ENCODE measurements around the gene PNMA8A.
A peak's percentile ranks its signal among the peaks of the same experiment; 100 is the strongest.

The PNMA8A gene

DNA sequence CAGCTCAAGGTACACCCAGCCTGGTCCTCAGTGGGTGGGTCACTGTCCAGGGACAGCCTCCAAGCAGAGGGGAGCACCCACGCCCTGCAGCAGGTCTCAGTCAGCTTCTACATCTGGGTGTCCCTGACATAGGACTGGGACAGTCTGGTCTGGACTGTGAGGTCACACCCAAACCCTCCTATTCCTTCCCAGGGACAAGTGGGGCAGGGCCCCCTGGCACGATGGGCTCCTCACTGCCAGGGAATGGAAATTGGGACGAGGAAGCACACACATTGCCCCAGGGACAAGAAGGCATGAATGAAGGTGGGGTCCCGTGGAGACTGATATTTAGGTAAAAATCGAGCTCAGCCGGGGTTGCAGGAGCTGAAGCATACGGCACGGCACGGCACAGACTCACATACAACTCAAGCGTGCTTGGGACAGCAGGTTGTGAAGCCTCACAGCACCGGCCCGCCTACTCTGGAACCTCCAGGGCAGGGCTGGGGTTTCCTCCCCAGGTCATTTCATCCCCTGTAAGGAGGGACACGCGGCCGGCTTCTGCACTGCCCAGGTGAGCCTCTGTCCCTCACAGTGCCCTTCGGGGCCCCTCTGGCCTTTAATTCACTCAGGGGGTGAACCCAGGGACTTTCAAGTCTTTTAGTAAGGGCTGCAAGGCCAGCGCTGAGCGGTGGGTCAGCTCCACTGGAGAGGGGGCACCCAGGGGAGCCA lies 20.8 kb upstream of the PNMA8A start:
- DNase-seq, result peak in 1 of 2 experiments; percentile 28

DNA sequence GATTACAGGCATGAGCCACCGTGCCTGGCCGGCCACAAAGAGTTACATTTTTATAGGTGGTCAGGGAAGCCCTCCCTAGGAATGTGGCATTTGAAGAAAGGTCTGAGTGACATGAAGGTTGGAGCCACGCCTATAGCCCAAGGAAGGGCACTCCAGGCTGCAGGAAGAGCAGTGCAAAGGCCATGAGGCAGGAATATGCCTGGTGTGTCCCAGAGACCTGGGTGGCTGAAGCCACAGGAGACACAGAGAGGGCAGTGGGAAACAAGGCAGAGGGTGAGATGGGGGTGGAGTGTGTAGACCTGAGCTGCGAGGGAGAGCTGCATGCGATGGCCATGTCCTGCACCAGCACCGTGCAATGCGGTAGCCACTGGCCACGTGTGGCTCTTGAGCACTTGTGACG lies 19.4 kb upstream of the PNMA8A start:
- DNase-seq, result no peak

DNA sequence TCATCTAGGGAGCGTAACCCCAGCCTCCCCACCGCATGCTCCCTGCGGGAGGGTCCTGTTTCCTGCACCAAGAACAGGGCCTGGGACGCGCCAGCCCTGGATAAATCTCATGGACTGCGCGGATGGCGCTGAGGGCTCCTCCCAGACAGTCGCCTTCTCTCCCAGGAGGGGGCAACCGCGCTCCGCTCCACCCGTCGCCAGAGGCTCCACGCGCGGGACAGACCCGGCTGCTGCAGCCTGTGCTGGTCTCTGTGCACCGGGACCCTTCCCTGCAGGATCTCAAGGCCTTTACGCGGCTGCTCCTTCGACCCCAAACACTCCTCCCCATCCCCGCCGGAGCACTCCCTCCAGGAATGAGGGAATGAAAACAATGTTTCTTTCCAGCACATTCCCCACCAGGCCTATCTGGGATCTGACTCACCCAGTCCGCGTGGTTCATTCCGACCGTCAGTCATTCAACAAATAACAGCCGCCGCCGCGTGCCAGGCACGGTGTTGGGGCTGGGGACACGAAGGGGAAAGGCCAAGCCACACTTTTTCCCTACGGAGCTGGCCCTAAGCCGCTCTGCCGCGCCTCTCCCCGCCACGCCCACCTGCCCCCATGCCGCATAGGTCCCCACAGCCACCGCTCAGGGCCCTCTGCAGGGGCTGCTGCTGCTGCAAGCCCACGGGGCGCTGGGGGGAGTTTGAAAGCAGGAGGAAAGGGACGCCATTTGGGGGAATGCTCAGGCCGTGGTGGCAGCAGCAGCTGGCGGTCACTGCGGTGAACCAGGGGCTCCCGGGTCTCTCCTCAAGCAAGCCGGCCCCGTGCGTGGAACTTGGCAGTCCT lies 18.3 kb upstream of the PNMA8A start:
- peak; percentile 22 to 34 for DNase-seq

DNA sequence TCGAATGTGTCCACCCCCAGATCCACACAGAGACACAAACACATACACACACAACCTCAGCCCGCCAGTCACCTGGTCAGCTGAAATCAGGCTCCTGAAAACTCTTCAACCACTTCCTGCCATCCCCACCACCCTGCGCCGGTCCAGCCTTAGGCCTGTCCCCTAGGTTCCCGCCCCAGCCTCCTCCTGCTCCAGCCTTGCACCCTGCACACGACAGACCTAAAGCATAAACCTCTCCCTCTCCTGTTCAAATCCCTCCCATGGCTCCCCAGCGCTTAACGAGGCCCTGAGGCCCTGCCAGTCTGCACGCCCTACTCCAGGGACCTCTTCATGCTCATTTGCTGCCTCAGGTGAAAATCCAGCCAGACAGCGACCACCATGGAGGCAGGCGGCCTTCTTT lies 17.2 kb upstream of the PNMA8A start:
- DNase-seq, result peak in 1 of 2 experiments; percentile 27

GRCh38 chr19:46487802-46488445 lies 16.6 kb upstream of the PNMA8A start:
- peak; percentile 90 to 91 for DNase-seq

DNA sequence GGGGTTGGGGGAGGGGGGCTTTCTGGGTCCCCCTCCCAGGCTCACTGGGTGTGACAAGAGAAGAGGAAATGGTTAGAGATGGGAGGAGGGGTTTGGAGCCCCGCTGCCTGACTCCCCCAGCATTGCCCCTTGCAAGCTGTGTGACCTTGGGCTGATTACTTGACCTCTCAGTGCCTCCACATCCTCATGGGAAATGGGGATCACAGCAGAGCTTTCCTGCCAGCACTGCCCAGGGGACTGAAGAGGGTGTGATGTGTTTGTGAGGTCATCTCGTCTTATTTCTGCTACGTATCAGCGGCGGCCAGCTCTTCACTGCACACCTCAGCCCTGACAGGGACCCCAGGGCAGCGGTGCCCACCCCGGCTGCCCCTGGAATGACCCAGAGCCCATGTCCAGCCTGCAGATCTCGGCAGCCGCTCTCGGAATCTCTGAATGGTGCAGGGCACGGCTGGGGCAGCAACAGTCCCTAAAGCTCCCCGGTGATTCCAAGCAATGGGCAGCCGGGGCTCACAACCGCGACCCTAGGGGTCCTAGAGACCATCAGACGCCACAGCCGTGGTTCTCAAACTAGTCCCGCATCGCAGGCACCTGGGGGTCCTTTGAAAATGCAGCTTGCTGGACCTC lies 15.9 kb upstream of the PNMA8A start:
- DNase-seq, result no peak

DNA sequence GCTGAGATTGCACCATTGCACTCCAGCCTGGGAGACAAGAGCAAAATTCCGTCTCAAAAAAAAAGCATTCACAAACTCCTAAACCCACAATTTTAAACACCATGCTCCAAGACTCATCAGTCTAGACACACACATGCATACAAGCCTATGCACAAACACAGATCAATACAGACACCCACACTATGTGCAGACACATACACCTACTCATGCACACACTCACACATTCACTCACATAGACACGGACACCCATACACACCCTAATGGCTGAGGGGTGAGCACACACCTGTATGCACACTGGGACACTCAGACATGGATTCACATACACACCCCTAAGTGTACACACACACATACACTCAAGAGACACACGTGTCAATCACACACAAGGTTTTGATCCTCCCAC lies 15.0 kb upstream of the PNMA8A start:
- no peak for DNase-seq

- no peak for DNase-seq
Observed at GRCh38 chr19:46484656-46485055, 13.3 kb upstream of the PNMA8A start.

DNA sequence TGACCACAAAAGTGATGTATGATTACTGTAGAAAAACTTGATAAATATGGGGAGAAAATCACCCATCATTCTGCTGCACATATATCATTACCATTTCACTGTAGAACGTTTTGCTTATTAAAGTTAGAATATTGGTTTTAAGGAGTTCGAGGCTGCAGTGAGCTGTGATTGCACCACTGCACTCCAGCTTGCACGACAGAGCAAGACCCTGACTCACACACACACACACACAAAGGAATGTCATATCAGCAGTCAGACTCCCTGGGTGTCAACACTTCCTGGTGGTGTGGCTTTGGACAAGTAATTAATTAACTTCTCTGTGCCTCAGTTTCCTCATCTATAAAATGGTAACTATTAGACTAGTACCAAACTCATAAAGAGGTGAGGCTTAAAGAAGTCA lies 11.3 kb upstream of the PNMA8A start:
- no peak for DNase-seq

DNA sequence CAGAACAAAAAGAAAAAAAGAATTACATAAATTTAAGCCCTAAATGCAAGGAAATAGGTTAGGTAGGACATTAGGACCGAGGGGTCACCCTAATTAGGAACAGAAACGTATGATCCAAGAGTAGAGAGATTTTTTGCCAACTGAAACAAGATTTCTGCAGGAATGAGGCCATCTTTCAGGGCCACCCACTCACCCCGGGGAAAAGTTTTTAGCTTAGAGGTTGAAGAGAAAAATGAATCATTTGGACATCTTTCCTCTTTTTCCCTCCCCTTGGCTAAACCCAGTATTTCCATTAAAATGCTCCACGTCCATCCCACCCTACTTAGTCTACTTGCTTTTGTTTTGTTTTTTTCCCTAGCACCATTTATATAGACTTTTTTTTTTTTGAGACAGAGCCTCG lies 10.6 kb upstream of the PNMA8A start:
- DNase-seq, result no peak

GRCh38 chr19:46481223-46481848 lies 10.0 kb upstream of the PNMA8A start:
- no peak for DNase-seq

DNA sequence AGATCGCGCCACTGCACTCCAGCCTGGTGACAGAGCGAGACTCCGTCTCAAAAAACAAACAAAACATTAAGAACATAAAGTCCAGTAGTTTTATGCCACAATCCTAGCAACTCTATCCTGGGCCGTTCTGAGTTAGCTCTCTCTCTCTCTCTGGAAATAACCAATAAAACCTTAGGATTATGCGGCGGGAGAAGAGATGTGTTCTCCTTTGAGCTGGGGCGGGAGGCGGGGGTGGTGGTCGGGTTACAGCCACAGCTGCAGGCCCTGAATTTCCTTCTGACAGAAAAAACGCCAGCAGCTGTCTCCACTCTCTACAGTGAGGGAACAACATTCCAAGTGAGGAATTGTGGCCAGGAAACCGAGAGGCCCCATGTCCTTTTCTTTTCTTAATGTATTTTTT lies 9.1 kb upstream of the PNMA8A start:
- no peak for DNase-seq

- DNase-seq, result peak in 1 of 2 experiments; percentile 31
Observed at GRCh38 chr19:46478356-46478986, 7.1 kb upstream of the PNMA8A start.

DNA sequence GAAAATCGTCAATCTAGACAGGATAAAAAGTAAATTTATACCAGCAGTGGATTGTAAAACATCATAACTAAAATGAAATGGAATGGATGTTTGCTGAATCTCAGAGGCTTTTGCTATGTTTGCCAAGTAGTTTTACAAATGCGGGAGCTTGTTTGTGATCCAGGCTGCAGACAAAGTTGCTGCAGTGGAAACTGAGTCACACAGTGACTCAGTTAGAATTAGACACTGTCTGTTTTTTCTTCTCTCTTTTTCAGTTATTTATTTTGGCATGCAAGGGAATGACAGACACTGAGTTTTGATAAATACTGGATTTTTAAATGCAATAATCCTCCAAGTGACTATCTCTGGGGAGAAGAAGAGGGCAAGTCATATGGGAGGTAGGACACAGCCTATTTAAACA lies 4.6 kb upstream of the PNMA8A start:
- DNase-seq, result no peak

DNA sequence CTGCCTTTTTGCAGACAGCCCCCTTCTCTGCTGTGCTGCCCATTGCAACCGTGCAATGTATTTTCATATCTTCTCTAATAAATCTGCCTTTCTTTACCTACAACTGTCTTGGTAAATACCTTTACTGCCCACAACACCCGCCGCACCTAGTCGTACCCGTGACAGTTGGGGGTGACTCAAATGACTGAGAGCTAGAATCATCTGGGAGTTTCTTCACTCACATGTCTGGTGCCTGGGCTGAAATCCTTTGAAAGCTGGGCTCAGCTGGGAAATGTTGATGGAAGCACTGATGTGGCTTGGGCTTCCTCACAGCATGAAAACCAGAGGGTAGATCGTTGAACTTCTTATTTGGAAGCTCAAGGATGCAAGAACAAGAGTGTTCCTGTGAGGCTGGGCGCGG lies 2.8 kb upstream of the PNMA8A start:
- DNase-seq, result no peak

- no peak for DNase-seq
Observed at GRCh38 chr19:46472592-46472991, 1.2 kb upstream of the PNMA8A start.

DNA sequence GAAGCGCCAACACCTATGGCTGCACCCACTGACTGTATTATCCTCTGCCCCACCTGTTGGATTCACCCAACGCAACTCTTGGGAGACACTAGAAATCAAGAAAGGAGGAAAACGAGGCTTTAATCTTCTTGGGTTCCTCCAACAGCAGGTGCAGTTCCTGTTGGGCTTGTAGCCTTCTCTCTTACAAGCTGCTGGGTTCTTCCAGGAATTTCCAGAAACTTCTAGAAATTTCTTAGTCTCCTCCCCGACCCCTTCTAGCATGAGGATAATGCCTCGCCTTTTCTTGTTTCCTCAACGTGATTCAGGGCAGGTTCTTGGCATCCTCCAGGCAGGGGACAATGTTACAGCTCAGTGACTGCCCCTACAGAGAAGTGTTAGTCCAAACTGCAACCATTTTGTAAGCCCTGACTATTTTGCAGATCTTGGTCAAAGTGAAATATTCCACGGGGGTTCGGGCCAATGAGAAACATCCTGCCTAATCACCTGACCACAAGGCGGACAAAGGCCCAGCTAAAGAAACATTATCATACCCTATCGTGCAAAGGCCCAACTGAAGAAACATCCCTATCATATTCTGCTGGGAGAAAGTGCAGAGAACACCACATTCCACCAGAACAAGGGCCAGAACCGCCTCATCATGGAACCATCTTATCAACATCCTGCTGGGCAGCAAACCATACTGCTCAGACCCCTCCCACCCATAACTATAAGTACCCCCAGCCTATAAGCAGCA lies 614 bp upstream of the PNMA8A start:
- no peak for DNase-seq

DNA sequence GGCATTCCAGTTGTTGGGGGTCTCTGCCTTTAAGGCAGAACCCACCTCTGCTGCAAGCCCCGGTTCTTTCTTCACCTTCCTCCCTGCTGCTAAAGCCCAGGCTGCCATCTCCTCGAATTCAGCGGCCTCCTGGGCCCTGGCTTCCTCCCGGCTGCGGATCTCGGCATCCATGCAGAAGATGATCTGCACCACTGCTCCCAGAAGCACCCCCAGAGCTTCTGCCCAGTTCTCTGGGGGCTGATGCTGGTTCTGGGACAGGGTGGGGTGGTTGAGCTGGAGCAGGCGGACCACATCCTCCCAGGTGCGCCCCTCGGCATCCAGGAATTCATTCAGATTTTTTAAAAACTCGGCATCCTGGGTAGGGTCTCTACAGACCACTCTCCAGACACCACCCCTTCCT lies 987 bp downstream of the PNMA8A start:
- DNase-seq, result no peak

- no peak for DNase-seq
Observed at GRCh38 chr19:46469541-46470185, 1.7 kb downstream of the PNMA8A start.

DNA sequence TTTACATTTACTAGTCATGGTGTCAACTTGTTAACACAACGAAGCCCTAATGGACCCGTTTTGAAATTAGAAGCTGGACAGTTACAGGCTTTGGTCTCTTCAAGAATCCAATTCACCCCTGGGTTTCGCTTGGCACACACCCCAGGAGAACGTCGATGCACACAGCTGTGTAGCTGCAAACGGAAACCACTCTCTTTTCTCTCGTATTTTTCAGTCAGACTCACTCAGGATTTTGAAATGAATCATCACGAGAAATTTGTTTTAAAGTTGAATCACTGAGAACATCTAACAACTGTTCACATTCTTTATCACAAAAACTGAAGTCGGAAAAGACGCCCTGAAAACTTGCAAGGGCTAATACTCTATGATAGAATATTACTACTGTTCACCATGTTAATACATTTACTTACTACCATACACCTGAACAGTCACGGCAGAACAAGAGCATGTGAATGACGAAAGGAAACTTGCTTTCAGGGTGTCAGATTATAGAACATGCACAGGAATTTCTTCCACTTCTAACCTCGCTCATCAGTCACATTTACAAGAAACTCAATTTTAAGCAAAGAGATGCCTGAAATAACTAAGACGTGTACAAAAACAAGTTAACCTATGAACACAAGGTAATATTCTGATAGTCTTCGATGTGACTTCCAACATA lies 4.7 kb downstream of the PNMA8A start:
- DNase-seq, result no peak

DNA sequence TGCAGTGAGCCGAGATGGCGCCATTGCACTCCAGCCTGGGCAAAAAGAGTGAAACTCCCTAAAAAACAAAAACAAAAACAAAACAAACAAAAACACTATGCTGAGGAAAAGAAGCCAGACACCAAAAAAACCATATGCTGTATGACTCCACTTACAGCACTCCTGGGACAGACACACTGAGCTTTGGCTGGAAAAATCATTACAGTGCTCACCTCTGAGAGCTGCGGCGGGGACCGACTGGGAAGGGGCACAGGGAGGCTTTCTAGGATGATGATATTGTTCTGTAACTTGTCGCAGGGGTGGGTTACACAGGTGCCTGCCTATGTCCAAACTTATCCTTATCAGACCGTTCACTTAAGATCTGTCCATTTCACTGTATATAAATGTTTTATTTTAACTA lies 7.8 kb downstream of the PNMA8A start:
- no peak for DNase-seq

Measured in activated T-cell treated with anti-CD3 and anti-CD28 coated beads, Interleukin-2, amount 50 U/mL, for 48 hours (primary cell).